Measurements from ENCODE around the gene SIAE. TPM values are rescaled to one million over a fixed set of nuclear protein-coding genes. Genes with fewer than 3 reads are reported as not detected.

Gene SIAE, protein sequence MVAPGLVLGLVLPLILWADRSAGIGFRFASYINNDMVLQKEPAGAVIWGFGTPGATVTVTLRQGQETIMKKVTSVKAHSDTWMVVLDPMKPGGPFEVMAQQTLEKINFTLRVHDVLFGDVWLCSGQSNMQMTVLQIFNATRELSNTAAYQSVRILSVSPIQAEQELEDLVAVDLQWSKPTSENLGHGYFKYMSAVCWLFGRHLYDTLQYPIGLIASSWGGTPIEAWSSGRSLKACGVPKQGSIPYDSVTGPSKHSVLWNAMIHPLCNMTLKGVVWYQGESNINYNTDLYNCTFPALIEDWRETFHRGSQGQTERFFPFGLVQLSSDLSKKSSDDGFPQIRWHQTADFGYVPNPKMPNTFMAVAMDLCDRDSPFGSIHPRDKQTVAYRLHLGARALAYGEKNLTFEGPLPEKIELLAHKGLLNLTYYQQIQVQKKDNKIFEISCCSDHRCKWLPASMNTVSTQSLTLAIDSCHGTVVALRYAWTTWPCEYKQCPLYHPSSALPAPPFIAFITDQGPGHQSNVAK
- total RNA-seq, result 10 to 100 TPM; 21.6 to 42.7 (median 29.3) TPM

DNA sequence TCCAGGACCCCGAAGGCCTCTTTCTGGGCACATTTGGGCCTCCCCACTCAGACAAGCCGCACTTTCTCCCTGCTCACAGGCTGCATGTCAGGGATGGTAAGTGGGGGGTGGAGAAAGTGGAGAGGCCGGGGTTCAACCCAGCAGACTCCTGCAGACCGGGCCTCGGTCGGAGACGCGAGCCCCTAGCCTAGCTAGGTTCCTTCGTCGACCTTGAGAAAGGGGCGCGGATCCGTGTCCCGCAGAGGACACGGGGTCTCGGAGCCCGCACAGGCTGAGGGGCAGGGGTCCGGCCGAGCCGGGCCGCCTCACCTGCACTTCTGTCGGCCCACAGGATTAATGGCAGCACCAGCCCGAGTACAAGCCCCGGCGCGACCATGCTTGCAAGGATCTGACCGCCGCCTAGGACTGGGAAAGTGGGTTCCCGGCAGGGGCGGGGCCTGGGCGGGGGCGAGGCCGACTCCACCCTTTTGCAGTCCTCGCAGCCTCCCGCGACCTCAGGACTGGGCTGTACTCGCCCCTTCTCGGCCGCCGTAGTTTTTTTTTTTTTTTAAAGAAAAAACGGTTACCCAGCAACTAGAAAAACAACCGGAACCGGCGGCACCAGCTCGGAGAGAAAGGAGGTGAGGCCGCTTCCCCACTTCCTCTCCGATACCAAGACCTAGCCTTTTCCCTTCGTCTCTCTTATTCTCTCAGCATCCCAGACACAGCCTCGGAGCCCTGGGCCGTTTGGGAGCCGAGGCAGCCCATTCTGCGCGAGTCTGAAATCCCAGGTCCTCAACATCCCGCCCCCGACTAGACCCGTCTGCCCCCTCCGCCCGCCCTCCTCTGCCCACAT, at the start of gene SIAE, which contains the start of gene SPA17:
SIAE (minus strand) TSS at position 407 of the 835 bp plus-strand sequence; CDS start at position 376, 31 bp downstream.
SPA17 (plus strand) TSS at position 572 of the 835 bp plus-strand sequence. CDS start 1,361 bp downstream, outside the sequence.
- H3K27me3 ChIP-seq, result no peaks in the 10 kb centered on the region
- H3K27ac ChIP-seq, result peak within 1 kb of the TSS; percentile 88 to 93 (median 91)
- H3K4me3 ChIP-seq, result peak within 1 kb of the TSS; percentile 54 to 85 (median 77)
- H3K9me3 ChIP-seq, result no peaks in the 10 kb centered on the region
- no peaks in the 10 kb centered on the region for H3K36me3 ChIP-seq
- 0 to 1% methylated on average over 38 to 46 of the region's 58 CpGs for WGBS, 2 donors
- peaks cover 26 to 50% (median 34%) of the 10 kb centered on the region in 4 donors for H3K4me1 ChIP-seq
- ATAC-seq (ENCODE audit: low FRiP score in 2 of 2) (peak; percentile 98 to 99), DNase-seq (peak; percentile 96 to 99)
- TF ChIP-seq POLR2A (IDR thresholded peaks at IDR 0.05) (peak in 3 of 4 donors; percentile 62 to 90 (median 64)), POLR2AphosphoS5 (IDR thresholded peaks at IDR 0.05) (peak; percentile 90 to 94), EP300 (IDR thresholded peaks at IDR 0.05) (peak in 2 of 4 donors; percentile 78 to 88)
- TF ChIP-seq, protein P1, sequence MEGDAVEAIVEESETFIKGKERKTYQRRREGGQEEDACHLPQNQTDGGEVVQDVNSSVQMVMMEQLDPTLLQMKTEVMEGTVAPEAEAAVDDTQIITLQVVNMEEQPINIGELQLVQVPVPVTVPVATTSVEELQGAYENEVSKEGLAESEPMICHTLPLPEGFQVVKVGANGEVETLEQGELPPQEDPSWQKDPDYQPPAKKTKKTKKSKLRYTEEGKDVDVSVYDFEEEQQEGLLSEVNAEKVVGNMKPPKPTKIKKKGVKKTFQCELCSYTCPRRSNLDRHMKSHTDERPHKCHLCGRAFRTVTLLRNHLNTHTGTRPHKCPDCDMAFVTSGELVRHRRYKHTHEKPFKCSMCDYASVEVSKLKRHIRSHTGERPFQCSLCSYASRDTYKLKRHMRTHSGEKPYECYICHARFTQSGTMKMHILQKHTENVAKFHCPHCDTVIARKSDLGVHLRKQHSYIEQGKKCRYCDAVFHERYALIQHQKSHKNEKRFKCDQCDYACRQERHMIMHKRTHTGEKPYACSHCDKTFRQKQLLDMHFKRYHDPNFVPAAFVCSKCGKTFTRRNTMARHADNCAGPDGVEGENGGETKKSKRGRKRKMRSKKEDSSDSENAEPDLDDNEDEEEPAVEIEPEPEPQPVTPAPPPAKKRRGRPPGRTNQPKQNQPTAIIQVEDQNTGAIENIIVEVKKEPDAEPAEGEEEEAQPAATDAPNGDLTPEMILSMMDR (IDR thresholded peaks at IDR 0.05), result peak in 1 of 6 experiments; percentile 25

DNA sequence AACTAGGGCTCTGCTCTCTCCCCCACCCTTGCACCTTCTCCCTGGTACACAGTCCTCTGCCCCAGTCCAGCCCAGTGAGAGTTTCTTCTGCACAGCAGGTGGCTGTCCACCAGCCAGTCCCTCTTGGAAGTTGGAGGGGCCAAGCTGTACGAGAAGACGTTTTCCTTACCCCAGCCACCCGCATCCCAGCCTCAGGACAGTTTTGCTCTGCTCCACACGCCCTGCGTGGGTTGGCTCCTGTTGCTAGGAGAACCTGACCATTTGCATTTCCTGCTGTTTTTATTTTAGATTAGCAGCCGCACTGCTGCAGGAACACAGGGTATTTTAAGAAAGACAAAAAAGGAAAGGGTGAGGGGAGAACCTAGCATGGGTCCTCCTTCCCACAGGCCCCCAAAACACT, 48.6 kb upstream of the SIAE start:
- ATAC-seq (ENCODE audit: low FRiP score in 2 of 2), result no peak
- TF ChIP-seq POLR2A (IDR thresholded peaks at IDR 0.05), result no peak
- TF ChIP-seq EP300 (IDR thresholded peaks at IDR 0.05), result no peak
- TF ChIP-seq POLR2AphosphoS5 (IDR thresholded peaks at IDR 0.05), result no peak
- TF ChIP-seq, protein P1 (IDR thresholded peaks at IDR 0.05), result no peak

DNA sequence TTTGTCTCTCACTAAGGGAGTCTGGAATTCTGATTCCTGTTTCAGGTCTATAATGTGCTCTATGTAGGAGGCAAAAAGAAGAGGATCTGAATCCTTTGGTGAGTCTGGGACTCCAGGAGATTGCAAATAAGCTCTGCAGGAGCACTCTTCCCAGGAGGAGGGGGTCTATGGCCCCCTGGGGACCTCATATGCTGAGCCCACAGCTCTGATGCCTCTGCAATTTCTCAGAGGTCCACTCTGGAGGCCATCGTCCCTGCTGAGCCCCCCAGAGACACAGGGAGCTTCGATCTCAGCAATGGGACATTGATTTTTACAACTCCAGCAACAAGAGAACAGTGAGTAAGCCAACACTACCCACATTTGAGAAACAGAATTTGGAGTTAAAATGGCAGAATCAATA, 46.0 kb upstream of the SIAE start:
- TF ChIP-seq, protein P1 (IDR thresholded peaks at IDR 0.05), result no peak
- TF ChIP-seq EP300 (IDR thresholded peaks at IDR 0.05) (no peak), POLR2AphosphoS5 (IDR thresholded peaks at IDR 0.05) (no peak), POLR2A (IDR thresholded peaks at IDR 0.05) (no peak)
- Histone ChIP-seq H3K27me3 (peaks cover 0 to 6% (median 1%) of the 10 kb centered on the region in 4 donors), H3K27ac (no peak overlapping the region), H3K4me3 (no peak overlapping the region), H3K4me1 (peaks cover 10 to 24% (median 15%) of the 10 kb centered on the region in 4 donors), H3K36me3 (no peaks in the 10 kb centered on the region), H3K9me3 (no peaks in the 10 kb centered on the region)
- 78 to 100% methylated on average over 2 of the region's 2 CpGs for WGBS, 2 donors
- ATAC-seq (ENCODE audit: low FRiP score in 2 of 2) (no peak), DNase-seq (no peak)

More for the DNA sequence above, 48.6 kb upstream of the SIAE start:
- no peak for DNase-seq
- Histone ChIP-seq H3K36me3 (no peaks in the 10 kb centered on the region), H3K9me3 (no peaks in the 10 kb centered on the region), H3K4me3 (no peak overlapping the region), H3K27ac (no peak overlapping the region), H3K4me1 (peaks cover 31 to 48% (median 35%) of the 10 kb centered on the region in 4 donors), H3K27me3 (peaks cover 0 to 6% (median 1%) of the 10 kb centered on the region in 4 donors)
- 59 to 61% methylated on average over 6 of the region's 6 CpGs for WGBS, 2 donors

DNA sequence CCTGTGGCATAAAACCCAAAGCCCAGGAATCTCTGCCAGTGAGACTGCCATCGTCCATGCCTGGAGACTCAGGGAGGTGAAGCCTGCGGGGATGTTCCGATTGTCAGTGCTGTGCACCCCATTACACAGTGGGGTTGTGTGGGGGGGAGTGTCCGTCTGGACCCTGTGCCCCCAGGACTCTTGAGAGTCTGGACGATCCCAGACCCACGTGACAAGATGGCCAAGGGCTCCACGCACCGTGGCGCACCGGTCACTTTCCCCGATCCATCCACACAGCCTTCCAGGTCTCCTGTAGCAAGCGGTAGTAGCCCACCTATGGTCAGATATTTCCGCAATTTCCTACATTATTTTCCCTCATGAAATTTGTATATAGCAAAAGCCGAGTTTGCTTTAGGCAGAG, 45.3 kb upstream of the SIAE start:
- Histone ChIP-seq H3K36me3 (no peaks in the 10 kb centered on the region), H3K4me1 (peaks cover 9 to 20% (median 13%) of the 10 kb centered on the region in 4 donors), H3K27me3 (peaks cover 0 to 6% (median 1%) of the 10 kb centered on the region in 4 donors), H3K27ac (peak overlapping the region in 2 of 4 donors; percentile 77 to 83), H3K9me3 (no peaks in the 10 kb centered on the region), H3K4me3 (peak overlapping the region in 1 of 4 donors; percentile 53)
- TF ChIP-seq, protein P1 (IDR thresholded peaks at IDR 0.05), result no peak
- TF ChIP-seq POLR2AphosphoS5 (IDR thresholded peaks at IDR 0.05) (no peak), EP300 (IDR thresholded peaks at IDR 0.05) (no peak), POLR2A (IDR thresholded peaks at IDR 0.05) (no peak)
- ATAC-seq (ENCODE audit: low FRiP score in 2 of 2) (no peak), DNase-seq (peak in 1 of 2 donors; percentile 62)
- 68% methylated on average over 14 of the region's 14 CpGs for WGBS, 2 donors
